NCI-H446 (cell line): ENCODE data around the gene MOB3A.

Experiments used
- DNase-seq, 2 experiments: peaks; one replicate each; lab custom pipeline; 2025; lab: John Stamatoyannopoulos, UW

Gene MOB3A

GRCh38 chr19:2081873-2082810 lies 14.0 kb downstream of the MOB3A start:
- DNase-seq = no peak

- no peak for DNase-seq
Observed at GRCh38 chr19:2080336-2080988, 15.7 kb downstream of the MOB3A start.

GRCh38 chr19:2079865-2080301 lies 16.2 kb downstream of the MOB3A start:
- no peak for DNase-seq

GRCh38 chr19:2079076-2079864 lies 16.9 kb downstream of the MOB3A start:
- no peak for DNase-seq

- DNase-seq = no peak
Observed at GRCh38 chr19:2077833-2078619, 18.1 kb downstream of the MOB3A start.

- DNase-seq = no peak
Observed at GRCh38 chr19:2077398-2077797, 18.7 kb downstream of the MOB3A start.

GRCh38 chr19:2076526-2076944 lies 19.6 kb downstream of the MOB3A start:
- no peak for DNase-seq

- DNase-seq = no peak
Observed at GRCh38 chr19:2072757-2073551, 23.2 kb downstream of the MOB3A start.

GRCh38 chr19:2070986-2071673 lies 25.0 kb downstream of the MOB3A start:
- DNase-seq = no peak

- no peak for DNase-seq
Observed at GRCh38 chr19:2070436-2070827, 25.7 kb downstream of the MOB3A start.

GRCh38 chr19:2064788-2065524 lies 31.2 kb downstream of the MOB3A start:
- DNase-seq = peak in 1 of 2 experiments; percentile 45

- no peak for DNase-seq
Observed at GRCh38 chr19:2064395-2064787, 31.7 kb downstream of the MOB3A start.

- DNase-seq = no peak
Observed at GRCh38 chr19:2063824-2064223, 32.3 kb downstream of the MOB3A start.

GRCh38 chr19:2062770-2063169 lies 33.4 kb downstream of the MOB3A start:
- no peak for DNase-seq

GRCh38 chr19:2062389-2062729 lies 33.8 kb downstream of the MOB3A start:
- DNase-seq = no peak

GRCh38 chr19:2061495-2062388 lies 34.4 kb downstream of the MOB3A start:
- peak; percentile 99 to 100 for DNase-seq

GRCh38 chr19:2060884-2061494 lies 35.1 kb downstream of the MOB3A start:
- no peak for DNase-seq
